ENCODE measurements around the gene CACNA1C.

The CACNA1C gene

DNA sequence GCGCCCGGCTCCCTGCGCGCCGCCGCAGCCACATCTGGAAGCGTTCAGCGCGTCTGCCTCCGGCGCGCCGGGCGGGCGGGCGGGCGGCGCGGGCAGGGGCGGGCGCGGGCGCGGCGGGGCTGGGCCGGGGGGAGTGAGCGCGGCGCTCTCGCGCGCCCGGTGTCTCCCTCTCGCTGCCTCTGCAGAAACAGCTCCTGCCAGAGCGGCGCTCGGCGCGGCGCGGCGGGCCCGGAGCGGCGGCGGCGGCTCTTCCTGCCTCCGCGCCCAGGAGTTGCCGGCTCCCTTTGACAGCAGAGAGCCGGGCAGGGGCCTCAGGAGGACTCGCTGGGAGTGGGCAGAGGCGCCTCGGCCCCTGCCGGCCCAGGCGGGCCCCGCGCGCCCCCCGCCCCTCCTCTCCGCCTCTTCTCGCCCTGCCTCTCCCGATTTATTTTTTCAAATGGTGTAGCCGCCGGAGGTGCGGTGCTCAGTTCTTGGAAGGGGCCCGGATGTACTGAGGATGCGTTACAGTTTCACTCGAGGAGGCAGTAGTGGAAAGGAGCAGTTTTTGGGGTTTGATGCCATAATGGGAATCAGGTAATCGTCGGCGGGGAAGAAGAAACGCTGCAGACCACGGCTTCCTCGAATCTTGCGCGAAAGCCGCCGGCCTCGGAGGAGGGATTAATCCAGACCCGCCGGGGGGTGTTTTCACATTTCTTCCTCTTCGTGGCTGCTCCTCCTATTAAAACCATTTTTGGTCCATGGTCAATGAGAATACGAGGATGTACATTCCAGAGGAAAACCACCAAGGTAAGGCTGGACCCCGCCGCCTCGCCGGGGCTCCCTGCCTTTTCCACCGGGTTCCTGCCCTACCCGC lies at the start of gene CACNA1C:
CACNA1C (plus strand) TSS at position 162 of the 853 bp plus-strand sequence; CDS start at position 738, 576 bp downstream.
- DNase-seq, result peak; percentile 23

DNA sequence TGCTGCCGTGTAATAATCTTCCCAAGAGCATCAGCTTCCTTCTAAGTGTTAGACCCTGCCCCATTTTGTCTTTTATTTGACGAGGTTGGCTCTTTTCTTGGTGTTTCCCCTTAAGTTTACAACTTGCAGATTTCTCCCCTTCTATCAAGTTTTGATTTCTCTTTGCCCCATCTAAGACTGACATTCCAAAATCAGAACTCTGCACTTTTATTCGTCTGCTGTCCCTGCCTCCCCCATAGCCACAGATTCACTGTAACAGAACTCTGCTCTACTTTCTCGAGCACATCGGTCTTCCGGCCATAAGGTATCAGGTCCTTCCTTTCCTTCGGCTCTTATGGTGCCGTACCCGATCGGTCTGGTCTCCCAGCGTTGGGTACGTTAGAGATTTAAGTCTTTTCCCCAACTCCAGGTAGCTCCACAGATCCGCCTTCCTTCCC lies 49.1 kb upstream of the CACNA1C start:
- DNase-seq, result peak; percentile 24

DNA sequence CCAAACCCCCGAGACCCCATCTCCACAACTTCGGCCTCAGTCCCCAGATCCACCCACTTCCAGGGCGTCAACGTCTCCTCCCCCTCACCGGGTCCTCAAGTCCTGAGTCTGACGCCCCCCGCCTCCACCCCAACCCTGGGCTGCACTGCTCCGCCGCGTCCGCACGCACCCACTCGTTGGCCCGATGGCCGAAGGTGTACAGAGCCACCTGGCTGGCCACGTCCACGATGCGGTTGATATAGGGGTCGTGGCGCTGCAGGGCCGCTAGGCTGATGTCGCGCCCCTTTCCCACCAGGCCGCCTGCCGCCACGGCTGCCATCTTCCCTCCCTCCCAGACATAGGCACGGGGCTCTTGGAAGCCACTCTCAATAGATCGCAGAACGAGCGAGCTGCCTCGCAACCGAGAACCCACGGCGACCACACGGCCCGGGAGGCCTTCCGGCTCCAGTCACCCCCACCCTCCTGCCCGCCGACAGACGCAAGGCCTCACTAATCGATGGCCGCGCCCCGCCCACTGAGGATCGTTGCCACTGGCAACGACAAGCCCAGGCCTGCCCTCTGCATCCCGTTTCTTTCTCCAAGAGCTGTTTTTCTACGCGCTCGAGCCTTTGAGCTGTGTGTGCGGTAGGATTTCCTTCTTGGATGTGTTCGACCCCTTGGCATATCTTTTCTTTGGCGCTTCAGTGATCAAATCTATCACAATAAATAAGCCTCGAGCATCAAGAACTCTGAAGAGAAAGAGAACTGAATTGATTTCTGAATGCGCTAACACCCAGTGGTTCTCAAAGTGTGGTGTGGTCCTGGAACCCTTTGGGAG lies 48.5 kb upstream of the CACNA1C start, which contains the start of gene DCP1B:
DCP1B (minus strand) TSS at position 345 of the 817 bp plus-strand sequence; CDS start at position 319, 26 bp downstream.
- peak; percentile 94 for DNase-seq

DNA sequence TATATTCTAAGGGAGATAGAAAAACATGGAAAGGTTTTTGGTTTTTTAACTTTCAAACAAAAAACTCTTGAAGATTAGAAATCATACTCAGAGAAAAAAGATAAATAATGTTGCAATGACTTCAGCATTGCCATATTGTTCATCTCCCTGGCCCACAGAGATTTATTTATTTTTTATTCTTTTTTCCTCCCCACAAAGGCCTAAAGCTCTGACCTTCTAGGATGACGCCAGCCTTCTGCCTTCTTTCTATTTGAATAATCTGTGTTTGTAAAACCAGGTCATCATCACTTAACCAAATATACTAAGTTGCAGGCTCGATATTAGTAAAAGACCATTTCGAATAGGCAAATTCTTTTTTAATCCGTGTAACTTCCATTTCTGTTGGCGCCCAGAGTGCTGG lies 44.1 kb upstream of the CACNA1C start:
- DNase-seq, result no peak

DNA sequence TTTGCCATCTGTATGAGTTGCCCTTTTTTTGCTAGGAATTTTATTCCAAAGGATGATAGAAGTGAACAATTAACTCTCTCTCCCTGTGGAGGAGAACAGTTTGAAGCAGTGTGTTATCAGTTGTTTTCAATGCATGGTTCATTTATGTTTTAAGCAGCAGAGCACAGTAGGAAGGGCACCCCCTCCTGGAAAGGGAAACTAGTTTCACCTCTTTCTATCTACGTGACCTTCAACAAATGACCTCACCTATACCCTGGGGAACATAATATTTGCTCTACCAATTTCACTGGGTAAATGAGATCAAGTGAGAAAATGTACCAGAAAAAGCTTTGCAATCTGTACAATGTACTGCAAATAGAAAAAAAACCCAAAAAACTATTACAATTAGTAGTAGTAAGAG lies 43.2 kb upstream of the CACNA1C start:
- DNase-seq, result no peak

DNA sequence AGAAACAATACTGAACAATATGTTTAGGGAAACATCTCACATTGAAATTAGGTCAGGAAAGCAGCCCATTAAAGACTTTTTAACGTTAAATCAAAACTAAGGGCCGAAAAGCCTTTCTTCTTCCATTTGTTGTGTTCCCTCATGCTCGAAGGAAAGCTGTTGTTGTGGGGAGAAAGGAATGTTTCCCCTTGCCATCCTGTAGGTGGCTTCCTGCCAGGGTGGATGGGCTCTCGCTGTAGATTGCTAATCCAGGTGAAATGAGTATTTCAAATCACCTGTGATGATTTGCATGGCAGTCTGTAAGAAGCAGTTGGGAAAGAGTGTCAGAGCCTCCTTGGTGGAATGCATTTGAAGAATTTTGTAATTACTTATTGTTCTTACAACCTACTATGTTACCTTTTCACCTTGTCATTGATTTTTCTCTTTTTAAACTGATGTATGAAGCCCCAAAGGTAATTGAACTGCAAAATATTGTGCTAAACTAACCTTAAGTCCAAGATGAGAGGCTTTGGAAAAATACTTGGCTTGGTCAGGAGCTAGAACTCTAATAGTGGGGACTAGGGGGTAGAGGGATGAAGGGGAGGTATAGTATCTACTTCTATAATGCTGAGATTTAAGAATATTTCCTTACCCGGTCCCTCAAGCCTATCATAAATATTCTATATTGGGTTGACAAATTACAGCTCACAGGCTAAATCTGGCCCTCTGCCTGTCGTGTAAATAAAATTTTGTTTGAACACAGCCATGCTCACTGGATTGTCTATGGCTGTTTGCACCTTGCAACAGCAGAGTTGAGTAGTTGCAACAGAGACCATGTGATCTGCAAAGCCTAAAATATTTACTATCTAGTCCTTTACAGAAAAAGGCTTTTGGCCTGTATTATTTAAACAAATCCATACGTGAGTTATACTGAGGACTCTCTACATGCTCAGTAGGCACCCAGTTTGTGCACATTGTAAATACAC lies 40.9 kb upstream of the CACNA1C start:
- no peak for DNase-seq

DNA sequence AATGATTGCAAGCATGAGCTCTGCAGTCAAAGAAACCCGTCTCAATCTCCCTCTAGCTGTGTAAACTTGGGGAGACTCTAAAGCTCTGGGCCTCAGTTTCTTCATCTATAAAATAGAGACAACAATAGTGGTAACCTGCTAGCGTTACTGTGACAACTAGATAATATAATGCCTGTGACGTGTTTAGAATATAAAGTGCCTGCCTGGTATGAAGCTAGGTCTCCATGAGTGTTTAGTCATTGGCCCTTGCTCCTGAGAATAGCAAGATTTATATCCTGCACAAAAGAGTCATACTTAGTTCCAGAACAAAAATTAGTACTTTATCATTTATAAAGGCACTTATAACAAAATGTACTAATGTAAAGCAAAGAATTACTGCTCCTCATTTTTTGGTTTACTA lies 39.7 kb upstream of the CACNA1C start:
- no peak for DNase-seq

DNA sequence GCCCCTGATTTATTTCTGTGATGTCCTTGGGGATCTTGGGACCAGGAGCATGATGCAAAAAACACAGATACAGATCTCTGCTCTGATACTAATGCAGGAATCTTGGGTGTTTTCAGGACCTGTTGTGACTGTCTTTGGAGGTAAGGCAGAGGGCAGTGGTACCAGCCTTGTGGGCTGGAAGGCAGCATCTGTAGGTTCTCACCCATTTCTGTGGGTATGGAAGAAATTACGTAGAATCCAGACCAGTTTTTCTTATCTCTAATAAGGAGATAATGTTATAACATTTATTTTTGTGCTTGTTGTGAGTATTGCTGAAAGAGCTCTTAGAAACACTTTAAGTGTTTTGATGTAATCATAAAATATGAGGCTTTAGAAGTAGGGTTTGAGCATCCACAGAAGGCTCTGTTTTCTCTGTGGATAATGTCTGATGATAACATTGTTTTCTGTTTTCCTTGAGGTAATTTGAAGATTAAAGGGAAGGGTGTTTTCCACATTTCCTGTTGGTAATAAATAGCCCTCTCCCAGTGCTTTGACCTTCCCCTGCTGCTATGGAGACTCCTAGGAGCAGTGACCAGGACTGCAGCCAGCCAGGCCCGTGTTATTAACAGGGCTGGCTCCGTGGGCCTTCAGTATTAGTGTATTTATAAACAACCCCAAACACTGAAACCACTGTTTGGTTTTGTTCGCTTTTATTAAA lies 39.1 kb upstream of the CACNA1C start:
- no peak for DNase-seq

DNA sequence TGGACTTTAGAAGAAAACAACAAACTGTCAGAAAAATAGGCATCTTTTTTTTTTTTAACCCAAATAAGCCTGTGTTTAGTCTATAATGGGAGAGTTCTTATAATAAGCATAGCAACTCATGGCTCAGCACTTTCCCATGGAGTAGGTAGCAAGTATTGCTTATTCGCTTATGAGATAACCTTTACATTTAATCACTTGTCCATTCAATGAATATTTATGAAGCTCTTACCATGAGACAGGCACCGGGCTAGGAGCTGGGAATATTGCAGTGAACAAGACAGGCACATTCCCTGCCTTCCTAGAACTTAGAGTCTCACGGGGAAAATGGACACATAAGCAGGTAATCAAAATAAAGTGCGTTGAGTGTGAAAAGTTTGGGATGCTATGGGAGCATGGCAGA lies 38.6 kb upstream of the CACNA1C start:
- no peak for DNase-seq

DNA sequence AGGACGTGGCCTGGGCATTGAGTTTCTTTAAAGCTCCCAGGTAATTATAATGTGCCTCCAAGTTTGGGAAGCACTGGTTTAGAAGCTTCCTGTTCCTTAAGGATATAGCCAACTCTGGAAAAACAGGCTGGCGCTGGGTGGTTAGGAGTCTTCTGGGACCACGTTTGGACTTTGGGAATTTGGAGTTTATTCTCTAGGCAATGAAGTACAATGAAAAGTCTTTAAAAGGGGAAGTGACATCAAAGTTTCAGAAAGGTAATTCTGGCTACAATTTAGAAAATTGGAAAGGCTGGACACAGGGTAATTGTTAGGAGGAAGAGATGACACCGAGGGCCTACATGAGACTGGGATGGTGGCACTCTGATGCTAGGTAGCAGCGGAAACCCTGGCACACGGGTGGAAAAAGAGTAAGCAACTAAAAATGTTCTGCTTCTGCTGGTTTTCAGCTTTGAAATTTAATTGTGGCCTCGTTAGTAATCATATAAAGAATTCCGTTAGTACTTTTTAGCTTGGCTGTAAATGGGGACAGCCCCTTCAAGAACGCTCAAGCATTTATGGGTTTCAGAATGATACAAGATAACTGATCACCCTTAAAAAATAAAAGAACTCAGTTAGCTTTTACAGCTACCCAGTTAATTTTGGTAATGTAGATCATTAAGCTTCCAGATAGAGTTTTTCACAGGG lies 35.8 kb upstream of the CACNA1C start:
- DNase-seq, result no peak

DNA sequence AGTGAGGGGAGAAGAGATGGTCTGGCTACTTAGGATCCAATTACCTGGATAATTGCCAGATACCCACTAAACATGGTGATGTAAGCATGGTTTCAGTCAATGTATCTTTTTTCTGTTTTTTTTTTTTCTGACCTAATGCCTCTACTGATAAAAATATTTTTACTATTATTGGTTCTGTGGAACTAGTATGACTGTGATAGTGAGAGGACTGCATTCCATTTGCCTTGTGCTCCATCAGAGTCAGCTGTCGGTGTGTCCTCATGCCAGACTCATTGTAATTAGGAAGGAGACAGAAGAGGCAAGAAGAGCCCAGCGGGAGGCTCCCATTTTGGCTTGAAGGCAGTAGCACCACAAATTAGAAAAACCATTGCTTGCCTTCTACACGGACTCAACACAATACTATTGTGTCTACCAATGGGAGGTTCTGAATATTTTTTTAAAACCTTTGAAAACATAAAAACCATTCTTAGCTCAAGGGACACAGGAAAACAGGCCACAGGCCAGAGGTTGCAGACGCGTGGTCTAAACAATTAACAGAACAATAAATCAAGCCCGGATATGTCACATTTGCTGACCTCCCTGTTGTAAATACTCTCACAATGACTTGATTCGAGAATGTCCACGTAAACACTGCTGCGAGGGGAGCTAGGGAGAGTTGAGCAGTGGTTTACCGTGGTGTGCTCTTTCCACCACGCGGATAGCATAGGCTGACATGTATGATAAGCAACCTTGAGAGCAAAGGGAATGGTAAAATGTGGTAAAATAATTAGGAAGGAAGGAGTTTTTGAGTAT lies 35.0 kb upstream of the CACNA1C start:
- no peak for DNase-seq

DNA sequence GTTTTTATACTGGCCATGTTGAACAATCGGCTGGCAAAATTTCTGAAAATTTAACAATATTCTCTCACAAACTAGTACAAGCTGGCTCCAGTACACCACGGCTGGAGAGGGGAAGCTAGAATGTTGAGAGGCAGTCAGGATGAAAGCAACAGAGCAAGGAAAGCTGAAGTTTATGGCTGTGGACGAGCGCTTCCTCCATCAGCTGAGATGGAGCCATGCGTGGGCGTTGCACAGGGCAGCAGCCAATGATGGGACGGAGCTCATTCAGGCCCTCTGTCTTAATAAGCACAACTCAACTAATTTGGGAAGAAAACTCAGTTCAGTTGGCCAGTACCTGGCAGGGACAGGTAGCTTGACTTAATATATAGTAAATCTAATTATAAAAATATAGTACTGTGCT lies 34.4 kb upstream of the CACNA1C start:
- DNase-seq, result no peak

DNA sequence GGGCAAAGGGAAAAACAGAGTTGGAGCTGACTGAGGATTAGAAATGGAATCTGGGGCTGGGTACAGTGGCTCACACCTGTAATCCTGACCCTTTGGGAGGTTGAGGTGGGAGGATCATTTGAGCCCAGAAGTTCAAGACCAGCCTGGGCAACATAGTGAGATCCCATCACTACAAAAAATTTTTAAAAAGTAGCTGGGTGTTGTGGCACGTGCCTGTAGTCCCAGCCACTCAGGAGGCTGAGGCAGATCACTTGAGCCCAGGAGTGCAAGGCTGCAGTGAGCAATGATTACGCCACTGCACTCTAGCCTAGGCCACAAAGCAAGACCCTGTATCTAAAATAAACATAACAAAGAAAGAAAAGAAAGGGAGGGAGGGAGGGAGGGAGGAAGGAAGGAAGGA lies 33.7 kb upstream of the CACNA1C start:
- no peak for DNase-seq

DNA sequence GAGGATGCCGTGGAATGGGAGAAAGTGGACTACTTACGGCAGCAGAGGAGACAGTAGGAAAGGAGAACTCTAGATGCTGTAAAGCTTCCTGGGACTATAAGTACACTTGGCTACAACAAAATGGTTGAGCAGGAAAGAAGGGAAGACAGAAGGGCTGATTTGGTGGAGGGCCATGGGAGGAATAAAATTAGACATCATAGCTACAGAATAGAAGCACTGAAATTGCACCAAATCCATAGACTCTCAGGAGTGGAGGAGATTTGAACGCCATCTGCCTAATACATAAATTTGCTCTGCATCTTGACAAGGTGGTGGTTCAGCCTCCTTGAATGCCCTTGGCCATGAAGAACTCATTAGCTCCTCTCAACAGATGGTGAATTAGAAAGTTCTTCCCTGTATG lies 32.3 kb upstream of the CACNA1C start:
- DNase-seq, result no peak

DNA sequence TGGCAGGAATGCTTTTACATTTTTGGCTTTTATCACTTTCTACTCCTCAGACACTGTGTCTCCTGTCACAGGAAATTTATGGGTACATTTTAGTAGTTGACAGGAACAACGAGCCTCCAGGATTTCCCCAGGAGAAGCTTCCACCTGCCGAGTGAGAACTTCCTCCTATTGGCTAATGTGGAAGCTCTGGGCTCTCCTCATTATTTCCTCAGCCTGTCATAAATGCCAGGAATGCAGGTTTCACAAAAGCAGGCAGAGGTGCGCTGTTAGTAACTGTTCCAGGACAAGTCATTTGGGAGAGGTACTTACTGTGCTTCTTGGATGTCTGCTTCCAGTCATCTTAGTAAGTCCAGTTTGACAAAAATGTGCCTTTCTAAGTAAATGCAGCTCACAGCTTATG lies 29.4 kb upstream of the CACNA1C start:
- no peak for DNase-seq

DNA sequence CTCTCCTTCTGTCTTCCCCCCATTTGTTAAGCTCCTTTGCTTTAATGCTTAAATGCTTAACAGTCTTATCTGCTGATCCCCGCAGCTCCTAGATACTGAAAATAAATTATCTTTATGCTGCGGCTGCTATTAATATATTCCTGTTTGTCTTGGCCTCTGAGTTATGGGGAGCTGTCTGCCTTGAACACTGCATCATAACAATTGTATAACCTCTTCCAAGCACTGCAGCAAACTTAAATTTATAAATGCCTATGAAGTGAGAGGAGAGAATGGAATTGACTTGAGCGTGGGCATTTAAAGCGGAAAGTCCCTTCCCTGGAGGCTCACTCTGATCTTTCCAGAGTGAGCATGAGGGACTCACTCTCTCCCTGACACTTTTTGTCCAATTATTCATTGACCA lies 25.4 kb upstream of the CACNA1C start:
- DNase-seq, result no peak

DNA sequence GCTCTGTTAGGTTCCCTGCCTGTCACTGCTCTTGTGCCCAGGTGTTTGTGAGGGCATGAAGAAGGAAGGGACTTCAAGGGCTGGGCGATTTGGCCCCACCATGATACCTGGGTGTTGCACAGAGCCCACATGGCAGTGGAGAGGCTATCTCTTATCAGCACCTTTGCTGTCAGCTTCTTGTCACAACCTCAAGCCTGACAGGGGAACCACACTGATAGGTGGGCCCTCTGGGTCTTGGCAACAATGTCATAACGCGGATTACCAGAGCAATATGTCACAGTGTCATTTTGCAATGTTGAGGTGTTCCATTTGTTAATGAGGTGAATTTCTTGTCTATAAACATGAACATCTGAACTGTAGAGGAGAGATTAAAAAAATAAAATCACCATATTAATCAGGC lies 22.9 kb upstream of the CACNA1C start:
- DNase-seq, result no peak

DNA sequence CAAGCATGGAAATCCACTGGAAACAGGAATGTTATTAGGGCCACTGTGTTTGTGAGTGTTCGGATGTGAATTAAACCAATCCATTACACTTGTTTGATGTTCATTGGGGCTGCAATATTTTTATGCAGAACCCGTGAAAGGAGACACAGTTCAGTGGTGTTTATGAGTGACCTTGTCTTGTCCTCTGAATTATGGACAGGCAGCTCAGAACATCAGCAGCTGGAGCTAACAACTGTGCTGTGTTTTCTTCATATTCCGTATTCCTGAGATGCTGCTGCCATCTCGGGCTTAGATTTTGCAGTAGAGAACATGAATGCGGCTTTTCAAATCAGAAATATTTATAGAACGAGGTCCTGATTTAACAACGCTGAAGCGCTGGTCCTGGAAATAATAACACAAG lies 20.3 kb upstream of the CACNA1C start:
- DNase-seq, result no peak

DNA sequence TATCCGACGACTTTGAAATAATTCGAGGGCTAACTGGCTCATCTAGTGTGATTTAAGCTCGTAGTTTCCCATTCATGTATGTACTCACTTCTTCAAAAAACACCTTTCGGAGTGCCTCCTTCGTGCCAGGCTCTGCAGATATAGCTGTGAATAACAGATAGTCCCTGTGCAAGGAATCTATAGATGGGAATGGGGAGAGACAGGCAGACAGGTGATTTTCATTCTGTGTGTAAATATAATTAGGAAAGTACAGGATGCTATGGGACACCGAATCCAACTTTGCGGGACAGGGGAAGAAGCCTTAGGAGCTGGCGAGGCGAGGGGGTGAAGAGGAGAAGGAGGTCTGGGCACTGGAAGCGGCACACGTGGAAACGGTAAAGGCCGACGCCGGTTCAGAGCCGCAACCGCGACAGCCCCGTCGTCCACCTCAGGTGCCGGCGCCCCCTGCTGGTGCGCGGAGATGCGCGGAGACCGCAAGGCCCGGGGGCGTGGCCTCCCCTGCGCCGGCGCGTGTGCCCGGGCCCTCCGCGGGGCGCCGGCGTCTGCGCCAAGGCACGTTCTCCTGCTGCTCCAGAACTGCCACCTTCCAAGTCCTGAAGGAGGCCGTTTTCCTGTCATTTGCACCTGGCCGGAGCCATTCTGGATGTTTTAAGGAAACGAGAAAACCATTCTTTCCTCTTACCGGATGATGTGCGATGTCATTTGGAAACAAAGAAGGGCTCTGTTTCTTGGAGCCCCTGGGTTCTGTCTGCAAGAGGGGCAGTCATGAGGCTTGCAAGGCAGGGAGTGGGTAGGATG lies 18.0 kb upstream of the CACNA1C start:
- peak; percentile 90 for DNase-seq
